HG03066 (cell line): ENCODE data around the gene JAM2.
"Not testable (repeated sequence)": the region's sequence is repeated elsewhere in the genome, so short reads cannot be mapped to it uniquely, and the experiment has no call there.

ENCODE experiments used
- ATAC-seq: cut with Tn5 transposase; IDR thresholded peaks from one replicate; pipeline ENCODE4 v1.9.1; 2021; ENCODE audit warnings: low read depth; ENCODE audit not compliant: unreplicated experiment

Gene JAM2

GRCh38 chr21:25710550-25710949 lies 71.5 kb downstream of the JAM2 start:
- ATAC-seq = no peak

- ATAC-seq = not testable (repeated sequence)
These were observed 75.0 kb downstream of the JAM2 start for GRCh38 chr21:25714066-25714465.

GRCh38 chr21:25717491-25718147 lies 78.6 kb downstream of the JAM2 start:
- no peak for ATAC-seq

GRCh38 chr21:25721987-25722386 lies 82.9 kb downstream of the JAM2 start:
- ATAC-seq = no peak

GRCh38 chr21:25722631-25723030 lies 83.6 kb downstream of the JAM2 start:
- ATAC-seq = no peak

- no peak for ATAC-seq
These were observed 93.2 kb downstream of the JAM2 start for GRCh38 chr21:25732091-25732760.

GRCh38 chr21:25733859-25734653 lies 95.0 kb downstream of the JAM2 start:
- no peak for ATAC-seq

GRCh38 chr21:25734654-25734903 lies 95.5 kb downstream of the JAM2 start:
- no peak for ATAC-seq

- ATAC-seq = peak; percentile 86
These were observed 96.0 kb downstream of the JAM2 start, which contains the start of the genes ATP5PF and GABPA for GRCh38 chr21:25734904-25735645. TSS of gene ATP5PF (minus strand) at chr21:25734904. CDS start at chr21:25729794, 5,110 bp downstream. TSS of gene GABPA (plus strand) at chr21:25734972. CDS start at chr21:25741599, 6,627 bp downstream.

- peak; percentile 2 for ATAC-seq
These were observed 96.9 kb downstream of the JAM2 start for GRCh38 chr21:25735646-25736597.

- no peak for ATAC-seq
These were observed 98.4 kb downstream of the JAM2 start for GRCh38 chr21:25737421-25737820.

- ATAC-seq = no peak
These were observed 103.8 kb downstream of the JAM2 start for GRCh38 chr21:25742900-25743299.

- no peak for ATAC-seq
These were observed 105.8 kb downstream of the JAM2 start for GRCh38 chr21:25744854-25745253.

GRCh38 chr21:25750085-25750484 lies 111.0 kb downstream of the JAM2 start:
- no peak for ATAC-seq

- ATAC-seq = no peak
These were observed 113.4 kb downstream of the JAM2 start for GRCh38 chr21:25752416-25752815.

GRCh38 chr21:25756190-25756932 lies 117.3 kb downstream of the JAM2 start:
- ATAC-seq = no peak

- ATAC-seq = no peak
These were observed 118.5 kb downstream of the JAM2 start for GRCh38 chr21:25757531-25757930.

GRCh38 chr21:25759573-25759972 lies 120.5 kb downstream of the JAM2 start:
- ATAC-seq = no peak

- no peak for ATAC-seq
These were observed 121.0 kb downstream of the JAM2 start for GRCh38 chr21:25760061-25760460.
